Liver (tissue), 3 donors: Measurements from ENCODE around the gene MBLAC2.

Source experiments
- CTCF ChIP-seq: fragments of 150-350 bp; IDR thresholded peaks from 2 replicates; pipeline ENCODE4 v1.5.1; 2017; ENCODE audit warnings: improper control_type of control experiment, low read depth, low read length; ENCODE audit not compliant: missing input control
- EGR1 ChIP-seq, 2 donors: IDR thresholded peaks; 2 replicates each; pipeline ENCODE4 v1.6.1; 2016 to 2018; ENCODE audit warnings: antibody characterized with exemption in 2 of 2, low read depth in 2 of 2
- GABPA ChIP-seq, 2 donors: IDR thresholded peaks in 1 of 2; conservative IDR thresholded peaks in 1 of 2; 2 replicates each; pipeline ENCODE4 v1.6.1; 2016; ENCODE audit warnings: antibody characterized with exemption in 2 of 2, mild to moderate bottlenecking in 1 of 2, moderate library complexity in 1 of 2
- HNF4G ChIP-seq: IDR thresholded peaks from 2 replicates; pipeline ENCODE4 v1.6.1; 2016; ENCODE audit warnings: antibody characterized with exemption
- MAX ChIP-seq: IDR thresholded peaks from 2 replicates; pipeline ENCODE4 v1.6.1; 2016; ENCODE audit warnings: antibody characterized with exemption
- NR2F2 ChIP-seq: IDR thresholded peaks from 2 replicates; pipeline ENCODE4 v1.6.1; 2016; ENCODE audit warnings: antibody characterized with exemption
- RAD21 ChIP-seq, 2 donors: IDR thresholded peaks; 2 replicates each; pipeline ENCODE4 v1.6.1; 2016; ENCODE audit warnings: antibody characterized with exemption in 2 of 2, mild to moderate bottlenecking in 2 of 2
- REST ChIP-seq: IDR thresholded peaks from 2 replicates; pipeline ENCODE4 v1.6.1; 2016; ENCODE audit warnings: antibody characterized with exemption, mild to moderate bottlenecking
- SP1 ChIP-seq: IDR thresholded peaks from 2 replicates; pipeline ENCODE4 v1.6.1; 2018; ENCODE audit warnings: antibody characterized with exemption, mild to moderate bottlenecking
- TAF1 ChIP-seq: conservative IDR thresholded peaks from 2 replicates; pipeline ENCODE4 v1.6.1; 2016; ENCODE audit warnings: antibody characterized with exemption, mild to moderate bottlenecking
- ZBTB33 ChIP-seq: IDR thresholded peaks from 2 replicates; pipeline ENCODE4 v1.6.1; 2016; ENCODE audit warnings: antibody characterized with exemption
- donor health status: healthy.
- donor health status: healthy.

GRCh38 chr5:90519081-90519480 is 44.5 kb upstream of the MBLAC2 start:
- TF ChIP-seq NR2F2 (no peak), CTCF (no peak), EGR1 (IDR thresholded peaks at IDR 0.05; ENCODE audit: low read depth in 2 of 2) (no peak), RAD21 (IDR thresholded peaks at IDR 0.05) (no peak), TAF1 (no peak), SP1 (no peak), MAX (no peak), GABPA (IDR thresholded peaks at IDR 0.05 in 1 of 2, conservative IDR thresholded peaks at IDR 0.05 in 1 of 2) (no peak), ZBTB33 (no peak), REST (no peak), HNF4G (no peak)
